ENCODE data around the gene FAM216A. TPM values are rescaled to one million over a fixed set of nuclear protein-coding genes. Genes with fewer than 3 reads are reported as not detected.
A peak's percentile ranks its signal among the peaks of the same experiment; 100 is the strongest.
"Not testable (repeated sequence)": the region's sequence is repeated elsewhere in the genome, so short reads cannot be mapped to it uniquely, and the experiment has no call there.

Gene FAM216A
- total RNA-seq, 2 experiments from 2014 or later, result 20.0 to 21.6 TPM

DNA sequence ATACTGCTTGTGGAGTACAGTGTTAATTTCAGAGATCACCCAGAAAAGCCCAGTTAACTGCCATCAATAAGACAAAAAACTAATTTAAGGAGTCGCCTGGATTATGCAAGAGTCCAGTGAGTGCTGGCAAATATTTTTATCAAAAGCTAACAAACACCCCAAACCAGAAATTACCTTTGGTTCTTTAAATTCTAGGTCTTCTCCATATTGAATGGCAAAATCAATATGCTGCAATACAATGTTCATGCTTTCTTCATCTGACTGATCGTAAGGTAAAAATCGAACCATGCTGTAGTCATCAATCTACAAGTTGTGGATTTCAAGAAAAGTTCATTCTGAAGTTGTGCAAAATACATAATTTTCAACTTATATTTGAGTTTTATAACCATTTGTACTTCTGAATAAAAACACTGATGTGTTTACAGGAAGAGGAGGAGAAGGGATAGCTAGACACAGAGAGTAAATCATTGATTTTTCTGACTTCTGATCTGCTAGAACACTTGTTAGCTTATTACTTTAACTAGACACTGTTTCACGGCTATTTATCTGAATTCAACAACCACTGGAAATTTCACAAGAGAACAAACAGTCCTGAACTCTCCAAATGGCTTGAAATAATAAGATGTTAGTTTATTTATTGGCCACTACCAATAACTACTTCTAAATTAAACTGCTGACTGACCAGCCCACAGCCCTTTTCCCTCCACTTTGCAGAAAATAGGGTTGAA is 14.9 kb upstream of the FAM216A start:
- H3K4me3 Mint-ChIP-seq, result no peak overlapping the region
- H3K27ac Mint-ChIP-seq, result no peak overlapping the region
- no peak for ATAC-seq (ENCODE audit: low read depth)
- H3K9me3 Mint-ChIP-seq, result no peaks in the 10 kb centered on the region
- POLR2A ChIA-PET, result no interaction called here
- peaks cover 21% of the 10 kb centered on the region for H3K4me1 Mint-ChIP-seq
- no peaks in the 10 kb centered on the region for H3K27me3 Mint-ChIP-seq
- peaks cover 19% of the 10 kb centered on the region for H3K36me3 Mint-ChIP-seq
- no peak for DNase-seq

DNA sequence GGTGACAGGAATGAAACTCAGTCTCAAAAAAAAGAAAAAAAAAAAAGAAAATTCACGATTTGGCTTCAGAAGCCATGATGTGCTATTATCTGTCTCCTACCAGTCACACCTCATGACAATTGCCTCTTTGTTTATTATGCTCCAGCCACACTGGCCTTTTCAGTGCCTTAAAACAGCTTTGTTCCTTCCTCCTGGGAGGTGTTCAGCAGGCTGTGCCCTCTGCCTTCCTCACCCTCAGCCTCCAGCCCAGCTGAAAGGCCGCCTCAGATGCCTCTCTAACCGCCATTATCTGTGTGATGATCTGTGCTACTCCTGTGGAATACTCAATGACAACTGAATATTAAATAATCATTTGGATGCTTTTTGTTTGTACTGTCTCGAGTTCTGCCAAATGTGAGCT is 9.9 kb upstream of the FAM216A start:
- H3K27me3 Mint-ChIP-seq, result no peaks in the 10 kb centered on the region
- peaks cover 17% of the 10 kb centered on the region for H3K36me3 Mint-ChIP-seq
- no peak overlapping the region for H3K4me3 Mint-ChIP-seq
- peak overlapping the region; percentile 3 for H3K27ac Mint-ChIP-seq
- POLR2A ChIA-PET, result interaction anchor here (0.5 to 3.8 kb wide), 3 partner anchors 8 to 142 kb away, joined by 3 to 21 read pairs (median 7); partner anchors contain the start of genes ARPC3, FAM216A and GPN3
- H3K4me1 Mint-ChIP-seq, result peaks cover 9% of the 10 kb centered on the region
- ATAC-seq (ENCODE audit: low read depth) (no peak), DNase-seq (no peak)
- H3K9me3 Mint-ChIP-seq, result no peaks in the 10 kb centered on the region

DNA sequence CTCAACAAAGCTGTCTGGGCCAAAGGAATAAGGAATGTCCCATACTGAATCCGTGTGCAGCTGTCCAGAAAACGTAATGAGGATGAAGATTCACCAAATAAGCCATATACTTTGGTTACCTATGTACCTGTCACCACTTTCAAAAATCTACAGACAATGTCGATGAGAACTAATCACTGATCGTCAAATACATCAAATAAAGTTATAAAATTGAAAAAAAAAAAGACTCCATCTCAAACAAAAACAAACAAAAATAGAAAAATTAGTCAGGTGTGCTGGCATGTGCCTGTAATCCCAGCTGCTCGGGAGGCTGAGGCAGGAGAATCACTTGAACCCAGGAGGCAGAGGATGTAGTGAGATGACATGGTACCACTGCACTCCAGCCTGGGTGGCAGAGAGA is 7.5 kb upstream of the FAM216A start:
- Mint-ChIP-seq H3K36me3 (peaks cover 19% of the 10 kb centered on the region), H3K4me1 (peaks cover 13% of the 10 kb centered on the region)
- H3K4me3 Mint-ChIP-seq; ATAC-seq (ENCODE audit: low read depth); H3K27me3 Mint-ChIP-seq; DNase-seq; H3K9me3 Mint-ChIP-seq; POLR2A ChIA-PET; H3K27ac Mint-ChIP-seq: not testable (repeated sequence)

DNA sequence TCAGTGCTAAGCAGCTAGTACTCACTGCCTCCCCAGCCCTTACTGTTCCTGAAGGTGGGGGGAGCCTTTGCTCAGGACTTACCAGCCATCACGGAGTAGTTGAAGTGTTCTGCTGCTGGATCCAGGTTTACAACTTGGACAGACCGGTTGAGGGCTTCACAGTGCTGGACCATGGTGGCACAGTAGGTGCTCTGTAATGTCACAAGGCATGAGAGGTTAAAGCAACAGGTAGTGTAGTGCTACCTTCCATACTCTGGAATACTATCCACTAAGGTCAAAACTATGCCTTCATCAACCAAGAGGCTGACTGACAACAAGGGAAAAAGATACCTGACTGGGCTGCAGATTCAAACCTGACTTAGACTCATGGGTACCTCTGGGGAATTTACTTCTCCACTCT is 3.6 kb upstream of the FAM216A start:
- no peak overlapping the region for H3K27ac Mint-ChIP-seq
- H3K36me3 Mint-ChIP-seq, result peaks cover 12% of the 10 kb centered on the region
- POLR2A ChIA-PET, result interaction anchor here (2.1 kb wide), 1 partner anchor 15 kb away, joined by 11 read pairs; the partner anchor contains the start of gene ARPC3
- ATAC-seq (ENCODE audit: low read depth) (no peak), DNase-seq (no peak)
- no peaks in the 10 kb centered on the region for H3K27me3 Mint-ChIP-seq
- H3K4me1 Mint-ChIP-seq, result peaks cover 28% of the 10 kb centered on the region
- no peaks in the 10 kb centered on the region for H3K9me3 Mint-ChIP-seq
- no peak overlapping the region for H3K4me3 Mint-ChIP-seq

DNA sequence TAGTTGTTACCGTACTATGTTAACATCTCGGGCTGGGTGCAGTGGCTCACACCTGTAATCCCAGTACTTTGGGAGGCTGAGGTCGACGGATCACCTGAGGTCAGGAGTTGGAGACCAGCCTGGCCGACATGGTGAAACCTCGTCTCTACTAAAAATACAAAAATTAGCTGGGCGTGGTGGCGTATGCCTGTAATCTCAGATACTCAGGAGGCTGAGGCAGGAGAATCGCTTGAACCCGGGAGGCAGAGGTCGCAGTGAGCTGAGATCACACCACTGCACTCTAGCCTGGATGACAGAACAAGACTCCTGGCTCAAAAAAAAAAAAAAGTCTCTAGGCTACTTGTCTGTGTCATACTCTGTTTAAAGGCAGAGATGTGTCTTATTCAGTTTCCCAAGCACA is 2.9 kb upstream of the FAM216A start:
- H3K36me3 Mint-ChIP-seq, result peaks cover 11% of the 10 kb centered on the region
- not testable (repeated sequence) for H3K27ac Mint-ChIP-seq; H3K27me3 Mint-ChIP-seq; ATAC-seq (ENCODE audit: low read depth); DNase-seq; H3K9me3 Mint-ChIP-seq
- POLR2A ChIA-PET, result interaction anchor here (1.3 kb wide), 1 partner anchor 16 kb away, joined by 4 read pairs; the partner anchor contains the start of gene ARPC3
- H3K4me1 Mint-ChIP-seq, result peaks cover 33% of the 10 kb centered on the region
- peak overlapping the region; percentile 8 for H3K4me3 Mint-ChIP-seq

DNA sequence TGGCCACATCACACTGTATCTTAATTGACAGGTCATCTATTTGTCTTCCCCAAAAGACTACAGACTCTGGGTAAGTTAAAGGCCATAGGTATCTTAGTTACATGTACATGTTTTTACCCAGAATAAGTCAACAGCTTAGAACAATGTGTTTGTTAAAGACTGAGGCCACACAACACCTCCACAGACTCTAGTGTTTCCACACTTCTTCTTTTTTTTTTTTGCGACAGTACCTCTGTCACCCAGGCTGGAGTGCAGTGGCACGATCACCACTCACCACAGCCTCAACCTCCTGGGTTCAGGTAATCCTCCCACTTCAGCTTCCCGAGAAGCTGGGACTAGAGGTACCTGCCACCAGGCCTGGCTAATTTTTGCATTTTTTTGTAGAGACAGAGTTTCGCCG is 1.9 kb upstream of the FAM216A start:
- DNase-seq (no peak), ATAC-seq (ENCODE audit: low read depth) (no peak)
- POLR2A ChIA-PET, result interaction anchor here (1.3 kb wide), 1 partner anchor 17 kb away, joined by 4 read pairs; the partner anchor contains the start of gene ARPC3
- Mint-ChIP-seq H3K36me3 (peaks cover 15% of the 10 kb centered on the region), H3K27me3 (no peaks in the 10 kb centered on the region), H3K4me3 (peak overlapping the region; percentile 98), H3K27ac (no peak overlapping the region), H3K9me3 (no peaks in the 10 kb centered on the region), H3K4me1 (peaks cover 35% of the 10 kb centered on the region)

DNA sequence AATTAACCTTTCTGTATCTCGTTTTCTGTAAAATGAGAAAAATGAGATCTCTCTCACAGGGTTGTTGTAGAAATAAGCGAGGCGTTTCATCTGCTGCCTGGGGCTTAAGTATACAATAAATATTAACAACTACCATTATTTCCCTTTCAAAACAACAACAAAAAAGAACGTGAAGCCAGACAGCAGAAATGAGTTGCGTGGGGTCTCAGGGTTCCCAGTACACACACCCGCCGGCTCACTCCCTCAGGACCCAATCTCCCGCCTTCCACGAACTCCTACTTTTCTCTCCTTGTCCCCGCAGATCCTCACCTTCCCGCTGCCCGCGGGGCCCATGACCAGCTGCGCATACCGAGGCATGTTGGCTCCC is 815 bp upstream of the FAM216A start:
- POLR2A ChIA-PET, result interaction anchor here (0.8 to 3.2 kb wide), 21 partner anchors 10 to 469 kb away, joined by 3 to 87 read pairs (median 5); partner anchors contain the start of genes ANKRD13A, ARPC3, ATP2A2 and RAD9B
- Mint-ChIP-seq H3K36me3 (peaks cover 15% of the 10 kb centered on the region), H3K9me3 (no peaks in the 10 kb centered on the region), H3K4me3 (peak overlapping the region; percentile 98), H3K27ac (peak overlapping the region; percentile 92), H3K27me3 (no peaks in the 10 kb centered on the region), H3K4me1 (peaks cover 32% of the 10 kb centered on the region)
- no peak for ATAC-seq (ENCODE audit: low read depth)
- DNase-seq, result no peak

DNA sequence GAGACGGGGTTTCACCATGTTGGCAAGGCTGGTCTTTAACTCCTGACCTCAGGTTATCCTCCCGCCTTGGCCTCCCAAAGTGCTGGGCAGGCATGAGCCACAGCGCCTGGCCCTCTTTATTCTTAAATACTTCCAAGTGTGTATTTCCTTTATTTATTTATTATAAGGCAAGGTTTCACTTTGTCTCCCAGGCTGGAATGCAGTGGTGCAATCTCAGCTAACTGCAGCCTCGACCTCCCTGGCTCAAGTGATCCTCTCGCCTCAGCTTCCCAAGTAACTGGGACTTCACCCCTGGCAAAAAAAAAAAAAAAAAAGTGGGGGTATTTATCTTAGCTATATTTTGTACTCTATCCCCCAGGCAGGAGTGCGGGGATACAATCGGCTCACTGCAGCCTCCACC is 6.8 kb downstream of the FAM216A start:
- H3K4me3 Mint-ChIP-seq, result no peak overlapping the region
- H3K27me3 Mint-ChIP-seq, result no peaks in the 10 kb centered on the region
- no peak for DNase-seq
- peaks cover 7% of the 10 kb centered on the region for H3K4me1 Mint-ChIP-seq
- ATAC-seq (ENCODE audit: low read depth), result no peak
- no peaks in the 10 kb centered on the region for H3K9me3 Mint-ChIP-seq
- no peak overlapping the region for H3K27ac Mint-ChIP-seq
- POLR2A ChIA-PET, result interaction anchor here (0.9 kb wide), 1 partner anchor 11 kb away, joined by 4 read pairs; no protein-coding TSS in a partner anchor
- H3K36me3 Mint-ChIP-seq, result peaks cover 11% of the 10 kb centered on the region

DNA sequence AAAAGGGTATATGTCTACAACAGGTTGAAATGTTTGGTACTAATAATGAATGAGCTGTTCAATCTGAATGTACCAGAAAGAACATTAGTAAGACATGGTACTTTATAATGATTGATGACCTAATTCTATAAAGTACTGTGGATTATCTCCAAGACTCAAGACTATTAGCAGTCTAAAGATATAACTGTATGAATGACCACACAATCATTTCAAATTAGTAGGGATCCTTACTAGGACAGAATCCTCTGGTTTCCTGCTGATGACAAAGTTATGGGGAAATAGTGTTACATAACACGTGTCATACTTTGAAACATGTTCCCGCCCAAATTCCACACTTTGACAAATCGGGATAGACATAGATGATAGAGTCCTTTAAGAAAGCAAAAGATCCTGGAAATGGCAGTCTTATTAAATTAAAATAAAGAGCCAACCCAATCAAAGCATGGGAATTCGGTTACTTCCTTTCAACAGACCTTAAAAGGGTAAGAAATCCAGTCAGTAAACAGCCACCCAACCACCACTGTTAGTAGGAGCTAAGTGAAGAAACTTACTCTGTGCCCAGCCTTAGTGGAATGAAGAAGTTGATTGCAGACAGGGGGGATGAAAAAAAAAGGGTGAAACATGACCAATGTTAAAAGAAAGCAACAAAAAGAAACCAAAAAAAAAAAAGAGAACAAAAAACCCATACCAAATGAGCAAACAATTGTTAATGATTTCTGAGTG is 30.5 kb downstream of the FAM216A start:
- H3K9me3 Mint-ChIP-seq, result peaks cover 3% of the 10 kb centered on the region
- peak overlapping the region; percentile 75 for H3K27ac Mint-ChIP-seq
- peak overlapping the region; percentile 66 for H3K4me3 Mint-ChIP-seq
- peaks cover 34% of the 10 kb centered on the region for H3K4me1 Mint-ChIP-seq
- no peak for DNase-seq
- no peaks in the 10 kb centered on the region for H3K27me3 Mint-ChIP-seq
- peaks cover 28% of the 10 kb centered on the region for H3K36me3 Mint-ChIP-seq
- POLR2A ChIA-PET, result interaction anchor here (3.7 kb wide), 1 partner anchor 50 kb away, joined by 35 read pairs; the partner anchor contains the start of gene ARPC3
- ATAC-seq (ENCODE audit: low read depth), result no peak

DNA sequence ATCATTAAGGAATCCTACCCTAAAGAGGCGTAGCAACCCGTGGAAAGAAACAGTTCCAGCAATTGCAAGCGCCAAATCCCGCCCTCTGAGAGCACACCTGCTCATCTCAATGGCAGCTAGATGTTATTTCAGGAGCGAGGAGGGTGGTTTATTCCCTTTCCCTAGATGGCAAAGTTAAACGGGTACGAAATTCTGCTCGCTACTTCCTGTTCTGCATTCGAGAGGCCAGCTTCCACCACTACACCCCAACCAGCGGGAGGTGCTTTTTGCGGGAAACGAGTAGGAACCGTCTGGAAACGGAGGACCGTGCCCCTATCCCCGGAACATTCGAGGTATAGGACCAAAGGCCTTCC is 32.7 kb downstream of the FAM216A start:
- POLR2A ChIA-PET, result interaction anchor here (0.6 to 3.7 kb wide), 11 partner anchors 29 to 241 kb away, joined by 3 to 54 read pairs (median 5); partner anchors contain the start of genes ARPC3, FAM216A, GPN3 and PPP1CC
- no peaks in the 10 kb centered on the region for H3K27me3 Mint-ChIP-seq
- DNase-seq, result no peak
- H3K4me1 Mint-ChIP-seq, result peaks cover 29% of the 10 kb centered on the region
- H3K27ac Mint-ChIP-seq, result peak overlapping the region; percentile 100
- H3K4me3 Mint-ChIP-seq, result peak overlapping the region; percentile 100
- peaks cover 3% of the 10 kb centered on the region for H3K9me3 Mint-ChIP-seq
- peaks cover 20% of the 10 kb centered on the region for H3K36me3 Mint-ChIP-seq
- no peak for ATAC-seq (ENCODE audit: low read depth)

DNA sequence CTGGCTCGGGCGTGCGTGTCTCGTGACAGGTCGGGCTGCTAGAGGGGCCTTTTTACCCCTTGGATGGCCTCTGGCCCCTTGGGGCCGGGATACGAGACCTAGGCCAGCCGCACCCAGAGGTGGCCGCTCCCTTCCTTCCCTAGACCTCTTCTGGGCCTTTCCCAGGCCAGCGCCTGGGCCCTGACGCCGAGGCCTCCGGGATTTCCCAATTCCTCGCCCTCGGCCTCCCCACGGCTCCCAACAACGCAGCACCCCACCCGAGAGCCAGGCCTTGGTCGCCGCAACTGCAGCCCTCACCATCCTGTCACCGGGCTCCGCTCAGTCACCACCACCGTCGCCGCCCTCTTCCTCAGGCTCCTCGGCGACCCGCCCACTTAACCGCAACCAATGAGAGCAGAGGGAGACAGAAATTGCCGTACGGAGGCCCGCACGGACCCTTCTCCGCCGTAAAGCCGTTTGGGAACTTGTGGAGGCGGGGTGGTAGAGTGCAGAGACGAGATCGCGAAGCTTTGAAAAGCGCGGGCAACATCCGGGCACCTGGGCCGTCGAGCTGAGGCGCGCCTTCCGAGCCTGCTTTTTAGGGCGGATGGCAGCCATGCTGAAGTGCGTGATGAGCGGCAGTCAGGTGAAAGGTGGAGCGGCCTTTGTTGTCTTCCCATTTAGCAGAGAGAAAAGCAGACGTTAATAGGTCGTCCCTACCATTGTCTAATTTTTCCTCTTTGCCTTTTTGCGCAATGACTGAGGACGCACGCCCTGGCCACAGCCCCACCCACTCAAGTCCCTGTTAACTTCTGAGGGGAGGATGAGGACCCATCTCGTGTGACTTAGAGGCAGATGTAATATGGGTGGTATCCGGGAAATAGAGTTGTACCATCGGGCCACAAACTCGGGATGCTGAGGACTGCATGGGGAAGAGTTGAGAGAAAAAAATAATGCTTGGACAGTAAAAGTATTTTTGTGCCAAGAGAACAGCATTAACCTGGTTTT is 33.4 kb downstream of the FAM216A start, which contains the start of the genes RAD9B and VPS29:
Gene RAD9B (plus strand): TSS at position 580 of the 987 bp plus-strand sequence. CDS start 7 bp downstream, at position 587.
Gene VPS29 (minus strand): TSS at position 360 of the 987 bp plus-strand sequence. CDS start 60 bp downstream, at position 300.
- Mint-ChIP-seq H3K9me3 (peaks cover 3% of the 10 kb centered on the region), H3K27ac (peak within 1 kb of the TSS; percentile 100), H3K4me3 (peak within 1 kb of the TSS; percentile 100), H3K4me1 (peaks cover 29% of the 10 kb centered on the region), H3K36me3 (peaks cover 20% of the 10 kb centered on the region), H3K27me3 (no peaks in the 10 kb centered on the region)
- peak; percentile 96 for ATAC-seq (ENCODE audit: low read depth)
- peak; percentile 99 for DNase-seq
- POLR2A ChIA-PET, result interaction anchor here (0.6 to 3.7 kb wide), 17 partner anchors 8 to 240 kb away, joined by 3 to 54 read pairs (median 4); partner anchors contain the start of genes ARPC3, FAM216A, GPN3 and PPTC7

DNA sequence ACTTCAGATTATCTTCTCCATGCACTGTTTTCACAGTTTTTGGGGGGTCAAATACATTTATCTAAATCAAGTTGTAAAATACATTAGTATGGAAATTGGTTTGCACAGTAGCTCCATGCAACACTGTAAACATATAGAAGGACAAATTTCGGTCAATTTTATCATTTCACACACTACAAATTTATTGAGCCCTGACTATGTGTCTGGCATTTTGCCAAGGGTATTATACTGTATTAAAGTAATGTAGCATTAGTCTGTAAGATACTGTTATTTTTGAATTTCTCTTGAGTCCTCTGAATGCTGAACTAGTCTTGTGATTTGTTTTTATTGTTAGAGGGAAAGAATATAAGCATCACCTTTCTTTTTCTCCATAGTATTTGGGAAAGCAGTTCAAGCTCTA is 34.8 kb downstream of the FAM216A start:
- Mint-ChIP-seq H3K27me3 (no peaks in the 10 kb centered on the region), H3K4me1 (peaks cover 29% of the 10 kb centered on the region), H3K36me3 (peaks cover 20% of the 10 kb centered on the region), H3K27ac (peak overlapping the region; percentile 51), H3K4me3 (peak overlapping the region; percentile 19), H3K9me3 (peaks cover 3% of the 10 kb centered on the region)
- POLR2A ChIA-PET, result interaction anchor here (1.6 kb wide), 1 partner anchor 53 kb away, joined by 5 read pairs; the partner anchor contains the start of gene ARPC3
- no peak for DNase-seq
- ATAC-seq (ENCODE audit: low read depth), result no peak
